B cell (primary cell): ENCODE measurements around the gene SMIM41.

Experiments
- EZH2 ChIP-seq: IDR thresholded peaks from 2 replicates; pipeline ENCODE4 v1.6.1; 2012; ENCODE audit warnings: borderline replicate concordance, low read depth, mild to moderate bottlenecking, moderate library complexity, low read length; ENCODE audit not compliant: insufficient read depth, poor library complexity, severe bottlenecking
- TF ChIP-seq, protein P1 (sequence below): fragments of 200-600 bp; IDR thresholded peaks from one replicate; pipeline ENCODE4 v1.8.0; 2022; ENCODE audit warnings: antibody characterized with exemption, mild to moderate bottlenecking

DNA sequence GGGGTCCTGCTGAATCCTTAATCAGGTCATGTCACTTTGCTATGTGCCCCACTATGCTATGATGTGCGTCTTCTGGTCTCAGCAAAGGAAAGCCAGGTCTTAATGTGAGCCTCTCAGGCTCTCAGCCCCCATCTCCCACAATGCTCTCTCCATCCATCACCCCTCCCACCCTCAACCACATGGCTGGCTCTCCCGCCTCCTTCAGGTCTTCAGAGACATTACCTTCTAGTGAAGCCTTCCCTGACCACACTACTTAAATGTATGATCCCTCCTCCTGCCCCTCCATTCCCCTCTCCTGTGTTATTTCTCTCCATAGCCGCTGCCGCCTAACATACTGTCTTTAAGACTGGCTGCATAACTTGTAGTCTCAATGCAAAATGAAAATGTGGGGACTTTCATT, 61.8 kb downstream of the SMIM41 start:
- TF ChIP-seq, protein P1, sequence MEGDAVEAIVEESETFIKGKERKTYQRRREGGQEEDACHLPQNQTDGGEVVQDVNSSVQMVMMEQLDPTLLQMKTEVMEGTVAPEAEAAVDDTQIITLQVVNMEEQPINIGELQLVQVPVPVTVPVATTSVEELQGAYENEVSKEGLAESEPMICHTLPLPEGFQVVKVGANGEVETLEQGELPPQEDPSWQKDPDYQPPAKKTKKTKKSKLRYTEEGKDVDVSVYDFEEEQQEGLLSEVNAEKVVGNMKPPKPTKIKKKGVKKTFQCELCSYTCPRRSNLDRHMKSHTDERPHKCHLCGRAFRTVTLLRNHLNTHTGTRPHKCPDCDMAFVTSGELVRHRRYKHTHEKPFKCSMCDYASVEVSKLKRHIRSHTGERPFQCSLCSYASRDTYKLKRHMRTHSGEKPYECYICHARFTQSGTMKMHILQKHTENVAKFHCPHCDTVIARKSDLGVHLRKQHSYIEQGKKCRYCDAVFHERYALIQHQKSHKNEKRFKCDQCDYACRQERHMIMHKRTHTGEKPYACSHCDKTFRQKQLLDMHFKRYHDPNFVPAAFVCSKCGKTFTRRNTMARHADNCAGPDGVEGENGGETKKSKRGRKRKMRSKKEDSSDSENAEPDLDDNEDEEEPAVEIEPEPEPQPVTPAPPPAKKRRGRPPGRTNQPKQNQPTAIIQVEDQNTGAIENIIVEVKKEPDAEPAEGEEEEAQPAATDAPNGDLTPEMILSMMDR = no peak
- no peak for TF ChIP-seq EZH2
